Activated CD4-positive, alpha-beta memory T cell treated with anti-CD3 and anti-CD28 coated beads, Interleukin-2, amount 10 ng/mL, durations not matched to agents 7 days and 5 days (primary cell): ENCODE measurements around the gene RBM19. TPM values are rescaled to one million over a fixed set of nuclear protein-coding genes. Genes with fewer than 3 reads are reported as not detected.

ENCODE experiments used
- CTCF ChIA-PET: fragments of 350-600 bp; sonication (Branson Sonifier 250); formaldehyde crosslinking; loops from one replicate; lab custom pipeline; 2021; ENCODE audit warnings: antibody characterized with exemption, inconsistent platforms; lab: Charles Lee
- POLR2A ChIA-PET: fragments of 350-600 bp; sonication (Branson Sonifier 250); formaldehyde crosslinking; loops from one replicate; lab custom pipeline; 2021; ENCODE audit warnings: antibody characterized with exemption; lab: Charles Lee
- DNase-seq: peaks from one replicate; pipeline ENCODE4 v3.0.0-alpha.2; 2020
- H3K27ac Mint-ChIP-seq: one replicate; pipeline ENCODE4 v1.8.0; 2021; ENCODE audit warnings: mild to moderate bottlenecking, mixed read lengths
- H3K27me3 Mint-ChIP-seq: one replicate; pipeline ENCODE4 v1.8.0; 2021; ENCODE audit warnings: mixed read lengths
- H3K36me3 Mint-ChIP-seq: one replicate; pipeline ENCODE4 v1.8.0; 2021; ENCODE audit warnings: low read depth, mixed read lengths
- H3K4me1 Mint-ChIP-seq: one replicate; pipeline ENCODE4 v1.8.0; 2021; ENCODE audit warnings: mixed read lengths
- H3K4me3 Mint-ChIP-seq: one replicate; pipeline ENCODE4 v1.8.0; 2021; ENCODE audit warnings: mild to moderate bottlenecking, mixed read lengths
- H3K9me3 Mint-ChIP-seq: one replicate; pipeline ENCODE4 v1.8.0; 2021; ENCODE audit warnings: mixed read lengths
- total RNA-seq, 2 experiments: library from RNA; stranded (reverse); gene quantifications; one replicate each; pipeline ENCODE4 v1.2.3, GENCODE V29; 2021

Gene RBM19
- total RNA-seq, 2 experiments from 2014 or later: 31.5 to 32.4 TPM

GRCh38 chr12:113896841-113897240, 69.3 kb downstream of the RBM19 start:
- Mint-ChIP-seq H3K4me1 (peaks cover 1% of the 10 kb centered on the region), H3K4me3 (no peak overlapping the region), H3K36me3 (no peaks in the 10 kb centered on the region), H3K27ac (no peak overlapping the region), H3K9me3 (no peaks in the 10 kb centered on the region), H3K27me3 (no peaks in the 10 kb centered on the region)
- DNase-seq: no peak
- ChIA-PET POLR2A (no interaction called here), CTCF (interaction anchor here (0.6 kb wide), 1 partner anchor 502 kb away, joined by 5 read pairs; no protein-coding TSS in a partner anchor)

- no peak overlapping the region for H3K27ac Mint-ChIP-seq
- H3K36me3 Mint-ChIP-seq: no peaks in the 10 kb centered on the region
- H3K27me3 Mint-ChIP-seq: no peaks in the 10 kb centered on the region
- DNase-seq: no peak
- H3K4me1 Mint-ChIP-seq: peaks cover 1% of the 10 kb centered on the region
- no peaks in the 10 kb centered on the region for H3K9me3 Mint-ChIP-seq
- ChIA-PET POLR2A (no interaction called here), CTCF (no interaction called here)
- no peak overlapping the region for H3K4me3 Mint-ChIP-seq
These were observed 69.9 kb downstream of the RBM19 start for GRCh38 chr12:113896194-113896593.

GRCh38 chr12:113895176-113895575, 70.9 kb downstream of the RBM19 start:
- peaks cover 1% of the 10 kb centered on the region for H3K4me1 Mint-ChIP-seq
- H3K9me3 Mint-ChIP-seq: no peaks in the 10 kb centered on the region
- POLR2A ChIA-PET: no interaction called here
- no peak for DNase-seq
- no peak overlapping the region for H3K27ac Mint-ChIP-seq
- CTCF ChIA-PET: no interaction called here
- no peaks in the 10 kb centered on the region for H3K36me3 Mint-ChIP-seq
- no peak overlapping the region for H3K4me3 Mint-ChIP-seq
- no peaks in the 10 kb centered on the region for H3K27me3 Mint-ChIP-seq

- ChIA-PET CTCF (no interaction called here), POLR2A (no interaction called here)
- Mint-ChIP-seq H3K27me3 (no peaks in the 10 kb centered on the region), H3K4me3 (no peak overlapping the region), H3K27ac (no peak overlapping the region), H3K9me3 (no peaks in the 10 kb centered on the region), H3K36me3 (no peaks in the 10 kb centered on the region), H3K4me1 (peaks cover 1% of the 10 kb centered on the region)
- no peak for DNase-seq
These were observed 71.4 kb downstream of the RBM19 start for GRCh38 chr12:113894697-113895096.

GRCh38 chr12:113893221-113893620, 72.9 kb downstream of the RBM19 start:
- DNase-seq: no peak
- H3K9me3 Mint-ChIP-seq: no peaks in the 10 kb centered on the region
- ChIA-PET POLR2A (no interaction called here), CTCF (no interaction called here)
- no peaks in the 10 kb centered on the region for H3K36me3 Mint-ChIP-seq
- no peaks in the 10 kb centered on the region for H3K27me3 Mint-ChIP-seq
- no peak overlapping the region for H3K4me3 Mint-ChIP-seq
- H3K27ac Mint-ChIP-seq: no peak overlapping the region
- peaks cover 1% of the 10 kb centered on the region for H3K4me1 Mint-ChIP-seq

- no peaks in the 10 kb centered on the region for H3K36me3 Mint-ChIP-seq
- ChIA-PET CTCF (no interaction called here), POLR2A (no interaction called here)
- no peak overlapping the region for H3K27ac Mint-ChIP-seq
- DNase-seq: no peak
- H3K27me3 Mint-ChIP-seq: no peaks in the 10 kb centered on the region
- H3K4me3 Mint-ChIP-seq: no peak overlapping the region
- peaks cover 1% of the 10 kb centered on the region for H3K4me1 Mint-ChIP-seq
- no peaks in the 10 kb centered on the region for H3K9me3 Mint-ChIP-seq
These were observed 73.6 kb downstream of the RBM19 start for GRCh38 chr12:113892556-113892955.

GRCh38 chr12:113891739-113892520, 74.2 kb downstream of the RBM19 start:
- CTCF ChIA-PET: no interaction called here
- H3K27ac Mint-ChIP-seq: no peak overlapping the region
- no peak for DNase-seq
- no peak overlapping the region for H3K4me3 Mint-ChIP-seq
- POLR2A ChIA-PET: no interaction called here
- H3K9me3 Mint-ChIP-seq: no peaks in the 10 kb centered on the region
- no peaks in the 10 kb centered on the region for H3K27me3 Mint-ChIP-seq
- no peaks in the 10 kb centered on the region for H3K36me3 Mint-ChIP-seq
- H3K4me1 Mint-ChIP-seq: peaks cover 1% of the 10 kb centered on the region

- Mint-ChIP-seq H3K4me1 (peaks cover 1% of the 10 kb centered on the region), H3K27ac (no peak overlapping the region), H3K9me3 (no peaks in the 10 kb centered on the region), H3K36me3 (no peaks in the 10 kb centered on the region), H3K4me3 (no peak overlapping the region), H3K27me3 (no peaks in the 10 kb centered on the region)
- DNase-seq: no peak
- CTCF ChIA-PET: no interaction called here
- POLR2A ChIA-PET: no interaction called here
These were observed 74.9 kb downstream of the RBM19 start for GRCh38 chr12:113891167-113891692.

GRCh38 chr12:113889891-113890581, 76.1 kb downstream of the RBM19 start:
- Mint-ChIP-seq H3K36me3 (peaks cover 2% of the 10 kb centered on the region), H3K27ac (no peak overlapping the region), H3K4me3 (no peak overlapping the region), H3K4me1 (peaks cover 1% of the 10 kb centered on the region), H3K27me3 (no peaks in the 10 kb centered on the region), H3K9me3 (no peaks in the 10 kb centered on the region)
- POLR2A ChIA-PET: no interaction called here
- CTCF ChIA-PET: no interaction called here
- DNase-seq: no peak

- POLR2A ChIA-PET: no interaction called here
- peaks cover 5% of the 10 kb centered on the region for H3K36me3 Mint-ChIP-seq
- peaks cover 1% of the 10 kb centered on the region for H3K4me1 Mint-ChIP-seq
- H3K27me3 Mint-ChIP-seq: no peaks in the 10 kb centered on the region
- H3K27ac Mint-ChIP-seq: no peak overlapping the region
- no peak overlapping the region for H3K4me3 Mint-ChIP-seq
- DNase-seq: no peak
- no peaks in the 10 kb centered on the region for H3K9me3 Mint-ChIP-seq
- CTCF ChIA-PET: no interaction called here
These were observed 77.0 kb downstream of the RBM19 start for GRCh38 chr12:113889076-113889475.

- DNase-seq: no peak
- Mint-ChIP-seq H3K4me1 (peaks cover 1% of the 10 kb centered on the region), H3K27ac (no peak overlapping the region), H3K27me3 (no peaks in the 10 kb centered on the region), H3K4me3 (no peak overlapping the region), H3K9me3 (no peaks in the 10 kb centered on the region), H3K36me3 (peaks cover 5% of the 10 kb centered on the region)
- POLR2A ChIA-PET: no interaction called here
- CTCF ChIA-PET: no interaction called here
These were observed 77.7 kb downstream of the RBM19 start for GRCh38 chr12:113888435-113888834.

- H3K4me1 Mint-ChIP-seq: peaks cover 1% of the 10 kb centered on the region
- no peaks in the 10 kb centered on the region for H3K27me3 Mint-ChIP-seq
- no peak overlapping the region for H3K4me3 Mint-ChIP-seq
- H3K27ac Mint-ChIP-seq: no peak overlapping the region
- peaks cover 5% of the 10 kb centered on the region for H3K36me3 Mint-ChIP-seq
- no peak for DNase-seq
- ChIA-PET POLR2A (no interaction called here), CTCF (no interaction called here)
- H3K9me3 Mint-ChIP-seq: no peaks in the 10 kb centered on the region
These were observed 78.2 kb downstream of the RBM19 start for GRCh38 chr12:113887906-113888305.

- no peaks in the 10 kb centered on the region for H3K4me1 Mint-ChIP-seq
These were observed 79.4 kb downstream of the RBM19 start for GRCh38 chr12:113886721-113887120.

More at GRCh38 chr12:113886721-113887120, 79.4 kb downstream of the RBM19 start:
- Mint-ChIP-seq H3K27me3 (no peaks in the 10 kb centered on the region), H3K4me3 (no peak overlapping the region), H3K36me3 (peaks cover 5% of the 10 kb centered on the region), H3K27ac (no peak overlapping the region), H3K9me3 (no peaks in the 10 kb centered on the region)
- DNase-seq: no peak
- ChIA-PET CTCF (no interaction called here), POLR2A (no interaction called here)
